Colonic mucosa (tissue), 4 donors: ENCODE measurements around the gene ARMC12. TPM values are rescaled to one million over a fixed set of nuclear protein-coding genes. Genes with fewer than 3 reads are reported as not detected.

Source experiments
- DNase-seq: peaks from one replicate; pipeline ENCODE4 v3.0.0-alpha.2; 2020
- H3K27ac ChIP-seq: fragments of 200-600 bp; one replicate; pipeline ENCODE4 v1.8.0; 2021
- H3K27me3 ChIP-seq: fragments of 200-600 bp; one replicate; pipeline ENCODE4 v1.8.0; 2021
- H3K36me3 ChIP-seq: fragments of 200-600 bp; one replicate; pipeline ENCODE4 v1.8.0; 2021
- H3K4me1 ChIP-seq: fragments of 200-600 bp; one replicate; pipeline ENCODE4 v1.8.0; 2021; ENCODE audit warnings: mild to moderate bottlenecking
- H3K4me3 ChIP-seq: fragments of 200-600 bp; one replicate; pipeline ENCODE4 v1.8.0; 2021
- H3K9ac ChIP-seq, 2 donors: one replicate each; pipeline ENCODE4 v1.7.0; 2013; ENCODE audit warnings: control low read depth in 2 of 2, low read depth in 2 of 2, low read length in 2 of 2
- H3K9me3 ChIP-seq: fragments of 200-600 bp; one replicate; pipeline ENCODE4 v1.8.0; 2021
- CTCF ChIP-seq: fragments of 200-600 bp; IDR thresholded peaks from one replicate; pipeline ENCODE4 v1.8.0; 2022; ENCODE audit warnings: antibody characterized with exemption, mild to moderate bottlenecking
- intact Hi-C: fragments of 100-400 bp; cut with DNase I; formaldehyde crosslinking; loops from one replicate; pipeline ENCODE4 v1.14.1; 2022
- total RNA-seq, 2 donors: library from RNA; stranded (reverse); fragmentation: NEBNext Ultra II Directional in 1 of 2; extraction: Animal tissue kit (Norgen Biotek cat#: 25700) in 1 of 2; gene quantifications; one replicate each; pipeline ENCODE4 v1.2.1, GENCODE V29; 2021
- donor health status: healthy.
- donor health status: DM: no; HTN: no; CAD: no.
- donor health status: DM: no; HTN: no; CAD: no.

ARMC12 gene
- total RNA-seq, 2 donors from 2014 or later: 0.30 TPM; not detected in 1

- Histone ChIP-seq H3K27me3 (peaks cover 13% of the 10 kb centered on the region), H3K9ac (no peak overlapping the region), H3K4me1 (no peaks in the 10 kb centered on the region), H3K27ac (no peak overlapping the region), H3K4me3 (no peak overlapping the region), H3K36me3 (no peaks in the 10 kb centered on the region), H3K9me3 (no peaks in the 10 kb centered on the region)
- intact Hi-C loops: no loop called here
- no peak for DNase-seq
- TF ChIP-seq CTCF: no peak
These were observed 50.0 kb downstream of the ARMC12 start for GRCh38 chr6:35786810-35787209.

- H3K27ac ChIP-seq: no peak overlapping the region
- H3K9me3 ChIP-seq: no peaks in the 10 kb centered on the region
- TF ChIP-seq CTCF: no peak
- intact Hi-C loops: no loop called here
- H3K9ac ChIP-seq: no peak overlapping the region
- H3K36me3 ChIP-seq: no peaks in the 10 kb centered on the region
- DNase-seq: no peak
- no peak overlapping the region for H3K4me3 ChIP-seq
- no peaks in the 10 kb centered on the region for H3K4me1 ChIP-seq
- peaks cover 13% of the 10 kb centered on the region for H3K27me3 ChIP-seq
These were observed 50.7 kb downstream of the ARMC12 start for GRCh38 chr6:35787266-35788218.

- no peak for DNase-seq
- Histone ChIP-seq H3K9me3 (no peaks in the 10 kb centered on the region), H3K36me3 (no peaks in the 10 kb centered on the region), H3K4me3 (no peak overlapping the region), H3K27me3 (peaks cover 13% of the 10 kb centered on the region), H3K9ac (no peak overlapping the region), H3K4me1 (no peaks in the 10 kb centered on the region), H3K27ac (no peak overlapping the region)
- no peak for TF ChIP-seq CTCF
- intact Hi-C loops: no loop called here
These were observed 51.7 kb downstream of the ARMC12 start for GRCh38 chr6:35788423-35788982.

GRCh38 chr6:35790683-35791082, 53.9 kb downstream of the ARMC12 start:
- Histone ChIP-seq H3K4me3 (no peak overlapping the region), H3K36me3 (no peaks in the 10 kb centered on the region), H3K27me3 (peaks cover 13% of the 10 kb centered on the region), H3K9ac (no peak overlapping the region), H3K9me3 (no peaks in the 10 kb centered on the region), H3K4me1 (no peaks in the 10 kb centered on the region), H3K27ac (no peak overlapping the region)
- DNase-seq: no peak
- intact Hi-C loops: no loop called here
- TF ChIP-seq CTCF: no peak

- H3K27ac ChIP-seq: no peak overlapping the region
- H3K36me3 ChIP-seq: no peaks in the 10 kb centered on the region
- TF ChIP-seq CTCF: no peak
- H3K27me3 ChIP-seq: no peaks in the 10 kb centered on the region
- no peaks in the 10 kb centered on the region for H3K4me1 ChIP-seq
- DNase-seq: no peak
- no peak overlapping the region for H3K9ac ChIP-seq
- H3K4me3 ChIP-seq: no peak overlapping the region
- H3K9me3 ChIP-seq: no peaks in the 10 kb centered on the region
- intact Hi-C loops: no loop called here
These were observed 58.0 kb downstream of the ARMC12 start for GRCh38 chr6:35794536-35795452.
